Lung (tissue), 12 donors: ENCODE results near the gene TSPOAP1. TPM values are rescaled to one million over a fixed set of nuclear protein-coding genes. Genes with fewer than 3 reads are reported as not detected.

Experiments used
- ATAC-seq: fragments of 200-7000 bp; cut with Tn5 transposase; one replicate; pipeline ENCODE4 v1.9.1; 2020; ENCODE audit warnings: moderate number of reproducible peaks; ENCODE audit not compliant: insufficient read depth, low FRiP score
- DNase-seq, 3 donors: peaks; one replicate each; pipeline ENCODE4 v3.0.0-alpha.2; 2013 to 2017
- H3K27ac ChIP-seq, 2 donors: one replicate each; pipeline ENCODE4 v1.5.1; 2013; ENCODE audit warnings: mild to moderate bottlenecking in 2 of 2, moderate library complexity in 2 of 2, control low read depth in 1 of 2, inconsistent platforms in 1 of 2, low read depth in 1 of 2, low read length in 1 of 2
- H3K27me3 ChIP-seq, 3 donors: one replicate each; pipeline ENCODE4 v1.5.1; 2013; ENCODE audit warnings: low read length in 2 of 3; ENCODE audit not compliant: control insufficient read depth in 3 of 3, insufficient read depth in 3 of 3
- H3K36me3 ChIP-seq, 4 donors: one replicate each; pipeline ENCODE4 v1.5.1; 2013; ENCODE audit warnings: low read length in 4 of 4, mild to moderate bottlenecking in 1 of 4, moderate library complexity in 1 of 4; ENCODE audit not compliant: control insufficient read depth in 4 of 4, insufficient read depth in 4 of 4
- H3K4me1 ChIP-seq, 5 donors: one replicate each; pipeline ENCODE4 v1.5.1; 2013; ENCODE audit warnings: low read length in 5 of 5, mild to moderate bottlenecking in 2 of 5, moderate library complexity in 1 of 5; ENCODE audit not compliant: control insufficient read depth in 5 of 5, insufficient read depth in 5 of 5
- H3K4me3 ChIP-seq: one replicate; pipeline ENCODE4 v1.5.1; 2013; ENCODE audit warnings: mild to moderate bottlenecking, control low read depth, moderate library complexity
- H3K9ac ChIP-seq, 2 donors: one replicate each; pipeline ENCODE4 v1.5.1; 2013; ENCODE audit warnings: low read length in 2 of 2, control low read depth in 1 of 2; ENCODE audit not compliant: insufficient read depth in 1 of 2
- H3K9me3 ChIP-seq, 4 donors: one replicate each; pipeline ENCODE4 v1.5.1; 2013; ENCODE audit warnings: low read length in 3 of 4, mild to moderate bottlenecking in 1 of 4, moderate library complexity in 1 of 4; ENCODE audit not compliant: control insufficient read depth in 4 of 4, insufficient read depth in 3 of 4
- WGBS, 2 donors: extraction: QIAGEN DNeasy Blood & Tissue Kit; methylation state at CpG; one replicate each; pipeline ENCODE4 v1.1.7; 2013; 5-methylcytosine and 5-hydroxymethylcytosine counted together
- polyA plus RNA-seq, 2 donors: library from polyadenylated mRNA; stranded (reverse); fragments of 200-250 nt; gene quantifications; one replicate each; pipeline ENCODE4 v1.2.1, GENCODE V29; 2013
- total RNA-seq, 2 donors: library from RNA; depleted of rRNA in 1 of 2; stranded (reverse); fragments of >200 nt in 1 of 2; gene quantifications; one replicate each; pipeline ENCODE4 v1.2.1, GENCODE V29; 2014 to 2021
- TF ChIP-seq, protein P1 (sequence below): IDR thresholded peaks from 2 replicates; pipeline ENCODE4 v1.5.1; 2012; ENCODE audit warnings: mild to moderate bottlenecking; ENCODE audit errors: control extremely low read depth, extremely low read depth
- donor health status: control.
- donor health status: control.
- donor health status: Bipolar disorder and iron deficiency.
- donor health status: healthy.
- donor health status: DM: yes; HTN: yes; CAD: no.

Gene TSPOAP1
- total and polyA plus RNA-seq, 4 donors: 7.0 to 23.5 (median 18.2) TPM

DNA sequence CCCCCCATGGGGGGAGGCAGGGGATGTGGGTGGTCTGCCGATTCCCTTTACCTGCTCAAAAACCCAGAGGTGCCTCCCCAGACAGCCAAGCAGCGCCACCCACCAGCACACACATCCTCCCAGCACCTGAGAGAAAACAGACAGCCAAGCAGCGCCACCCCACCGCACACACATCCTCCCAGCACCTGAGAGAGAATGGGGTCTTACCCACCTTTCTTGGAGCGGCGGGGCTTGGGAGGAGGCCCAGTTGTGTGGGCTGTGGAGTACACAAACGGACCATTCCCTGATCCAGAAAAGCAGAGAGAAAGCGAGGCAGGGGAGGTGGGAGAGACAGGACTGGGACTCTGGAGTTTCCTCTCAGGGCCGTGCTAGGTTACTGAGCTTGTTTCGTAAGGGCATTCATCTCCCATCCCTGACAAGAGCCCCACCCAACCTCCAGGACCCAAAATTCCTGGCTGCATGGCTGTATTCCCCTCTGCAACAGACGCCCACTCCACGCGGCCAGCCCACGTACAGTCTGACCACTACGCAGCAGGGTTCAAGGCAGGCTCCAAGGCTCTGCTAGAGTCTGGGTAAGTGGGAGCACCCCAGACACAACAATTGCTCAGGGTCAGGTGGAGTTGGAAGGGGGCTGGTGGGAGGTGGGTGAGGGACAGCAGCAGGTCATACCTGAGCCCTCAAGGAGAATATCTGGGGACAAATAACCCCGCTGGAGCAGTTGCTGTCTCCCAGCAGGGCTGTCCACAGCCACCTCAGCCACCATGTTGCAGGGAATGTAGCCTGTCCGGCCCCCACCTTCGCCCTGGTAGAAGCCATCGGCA lies 22.3 kb downstream of the TSPOAP1 start:
- no peak for ATAC-seq
- Histone ChIP-seq H3K4me1 (no peaks in the 10 kb centered on the region), H3K27me3 (no peaks in the 10 kb centered on the region), H3K9ac (no peak overlapping the region), H3K36me3 (peaks cover 0 to 11% (median 0%) of the 10 kb centered on the region in 4 donors), H3K9me3 (no peaks in the 10 kb centered on the region), H3K27ac (no peak overlapping the region), H3K4me3 (no peak overlapping the region)
- TF ChIP-seq, protein P1, sequence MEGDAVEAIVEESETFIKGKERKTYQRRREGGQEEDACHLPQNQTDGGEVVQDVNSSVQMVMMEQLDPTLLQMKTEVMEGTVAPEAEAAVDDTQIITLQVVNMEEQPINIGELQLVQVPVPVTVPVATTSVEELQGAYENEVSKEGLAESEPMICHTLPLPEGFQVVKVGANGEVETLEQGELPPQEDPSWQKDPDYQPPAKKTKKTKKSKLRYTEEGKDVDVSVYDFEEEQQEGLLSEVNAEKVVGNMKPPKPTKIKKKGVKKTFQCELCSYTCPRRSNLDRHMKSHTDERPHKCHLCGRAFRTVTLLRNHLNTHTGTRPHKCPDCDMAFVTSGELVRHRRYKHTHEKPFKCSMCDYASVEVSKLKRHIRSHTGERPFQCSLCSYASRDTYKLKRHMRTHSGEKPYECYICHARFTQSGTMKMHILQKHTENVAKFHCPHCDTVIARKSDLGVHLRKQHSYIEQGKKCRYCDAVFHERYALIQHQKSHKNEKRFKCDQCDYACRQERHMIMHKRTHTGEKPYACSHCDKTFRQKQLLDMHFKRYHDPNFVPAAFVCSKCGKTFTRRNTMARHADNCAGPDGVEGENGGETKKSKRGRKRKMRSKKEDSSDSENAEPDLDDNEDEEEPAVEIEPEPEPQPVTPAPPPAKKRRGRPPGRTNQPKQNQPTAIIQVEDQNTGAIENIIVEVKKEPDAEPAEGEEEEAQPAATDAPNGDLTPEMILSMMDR: no peak
- 88 to 89% methylated on average over 19 of the region's 19 CpGs for WGBS, 2 donors
- no peak for DNase-seq

DNA sequence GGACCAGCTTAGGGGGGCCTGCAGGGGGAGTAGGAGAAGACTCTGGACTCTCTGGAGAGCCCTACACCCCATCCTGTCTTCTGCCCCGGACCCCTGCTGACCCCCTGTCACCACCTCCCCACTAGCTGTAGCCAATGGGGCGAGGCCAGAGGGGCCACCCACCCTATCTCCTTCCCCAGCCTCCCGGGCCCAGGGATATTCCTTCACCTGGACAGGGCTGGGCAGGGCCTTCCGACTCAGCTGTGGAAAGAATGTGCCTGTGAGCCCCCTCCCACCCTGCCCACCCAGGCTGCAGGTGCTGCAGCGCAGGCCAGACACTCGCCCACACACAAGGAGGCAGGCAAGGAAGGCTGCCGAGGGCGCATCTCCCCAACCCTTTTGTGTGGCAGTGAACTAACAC lies 23.0 kb downstream of the TSPOAP1 start:
- Histone ChIP-seq H3K27ac (no peak overlapping the region), H3K4me3 (no peak overlapping the region), H3K9ac (no peak overlapping the region), H3K36me3 (peaks cover 0 to 9% (median 0%) of the 10 kb centered on the region in 4 donors), H3K27me3 (no peaks in the 10 kb centered on the region), H3K4me1 (no peaks in the 10 kb centered on the region), H3K9me3 (no peaks in the 10 kb centered on the region)
- TF ChIP-seq, protein P1: no peak
- ATAC-seq (no peak), DNase-seq (no peak)
- whole genome bisulfite sequencing, 2 donors: 81 to 82% methylated on average over 8 of the region's 8 CpGs

DNA sequence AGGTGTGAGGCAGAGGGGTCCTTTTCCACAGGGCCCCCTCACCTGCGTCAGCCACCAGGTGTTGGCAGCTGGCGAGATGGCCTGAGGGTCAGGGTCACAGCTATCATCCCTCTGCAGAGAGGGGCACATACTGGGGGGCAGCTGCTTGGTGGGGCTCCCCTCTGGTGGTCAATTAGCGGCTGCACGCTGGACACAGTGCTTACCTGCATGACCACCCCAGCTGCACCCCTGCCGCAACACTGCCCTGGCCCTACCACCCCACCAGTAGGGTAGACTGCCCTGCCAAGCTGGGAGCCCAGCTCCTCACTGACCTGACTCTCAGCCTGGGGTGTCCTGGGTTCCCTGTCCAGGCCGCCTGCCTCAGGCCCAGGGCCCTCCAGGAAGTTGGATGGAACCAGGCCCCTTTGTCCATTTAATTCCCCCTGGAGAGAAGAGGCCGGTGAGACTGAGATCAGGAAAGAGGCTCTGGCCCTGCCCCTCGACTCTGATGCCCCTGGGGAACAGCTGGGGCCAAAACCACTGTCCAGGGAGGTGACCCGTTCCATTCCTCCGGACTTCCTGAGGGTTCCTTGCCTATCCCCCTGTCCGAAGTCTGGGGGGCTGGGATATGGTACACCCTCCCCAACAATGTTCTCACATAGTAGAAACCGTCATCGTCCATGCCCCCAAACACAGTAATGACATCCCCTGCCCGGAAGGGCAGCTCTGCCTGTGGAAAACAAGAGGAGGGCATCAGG lies 23.7 kb downstream of the TSPOAP1 start:
- WGBS, 2 donors: 87 to 90% methylated on average over 14 of the region's 14 CpGs
- no peaks in the 10 kb centered on the region for H3K27me3 ChIP-seq
- no peak overlapping the region for H3K27ac ChIP-seq
- H3K4me1 ChIP-seq: no peaks in the 10 kb centered on the region
- TF ChIP-seq, protein P1: no peak
- no peak for DNase-seq
- ATAC-seq: no peak
- no peak overlapping the region for H3K9ac ChIP-seq
- H3K9me3 ChIP-seq: no peaks in the 10 kb centered on the region
- no peak overlapping the region for H3K4me3 ChIP-seq
- H3K36me3 ChIP-seq: peaks cover 0 to 9% (median 0%) of the 10 kb centered on the region in 4 donors
